HEK293T (cell line): ENCODE measurements around the gene BACH1.

Experiments
- ELF4 ChIP-seq: fragments of 450-650 bp; IDR thresholded peaks from 2 replicates; pipeline ENCODE4 v1.6.1; 2017; ENCODE audit warnings: antibody characterized with exemption
- FOXM1 ChIP-seq: fragments of 450-650 bp; IDR thresholded peaks from 2 replicates; pipeline ENCODE4 v1.6.1; 2017; ENCODE audit warnings: mild to moderate bottlenecking, borderline replicate concordance
- SP1 ChIP-seq: fragments of 450-650 bp; IDR thresholded peaks from 2 replicates; pipeline ENCODE4 v1.6.1; 2017

DNA sequence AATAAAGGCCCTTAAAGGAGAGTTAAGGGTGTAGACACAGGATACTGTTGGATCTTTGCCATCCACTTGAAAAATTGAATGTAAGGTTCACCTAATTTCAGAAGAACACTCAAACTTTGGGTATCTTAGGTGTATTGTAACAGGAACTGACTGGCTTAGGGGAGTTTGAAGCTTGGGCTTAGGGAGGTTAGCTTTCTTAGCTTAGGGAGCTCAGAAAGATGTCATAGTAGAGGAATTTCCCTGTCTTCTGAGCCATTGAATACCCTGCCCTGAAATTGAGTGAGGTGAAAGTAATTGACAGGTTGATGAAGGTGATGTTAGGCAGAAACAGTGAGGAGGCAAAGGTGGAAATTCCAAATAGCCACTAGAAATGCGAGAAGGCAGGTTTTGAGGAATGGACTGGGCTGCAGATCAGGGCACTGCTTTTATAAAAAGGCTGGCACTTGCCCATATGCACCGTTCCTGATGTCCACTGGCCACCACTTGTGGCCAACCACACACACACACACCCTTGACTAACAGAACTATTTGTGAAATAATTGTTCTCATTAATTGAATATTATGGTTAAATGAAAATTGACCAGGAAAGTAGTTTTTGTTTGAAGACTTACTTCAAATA, 16.5 kb downstream of the BACH1 start:
- no peak for TF ChIP-seq FOXM1
- no peak for TF ChIP-seq ELF4
- no peak for TF ChIP-seq SP1
